Stimulated activated CD4-positive, alpha-beta T cell treated with anti-CD3 and anti-CD28 coated beads, TNF-alpha, amount 100 ng/mL, for 24 hours (primary cell): ENCODE data around the gene E2F1.
"Not testable (repeated sequence)": the region's sequence is repeated elsewhere in the genome, so short reads cannot be mapped to it uniquely, and the experiment has no call there.

Experiments used
- DNase-seq, 3 experiments: peaks; one replicate each; pipeline ENCODE4 v3.0.0-alpha.2; 2020; ENCODE audit warnings: low read depth in 3 of 3

The E2F1 gene

DNA sequence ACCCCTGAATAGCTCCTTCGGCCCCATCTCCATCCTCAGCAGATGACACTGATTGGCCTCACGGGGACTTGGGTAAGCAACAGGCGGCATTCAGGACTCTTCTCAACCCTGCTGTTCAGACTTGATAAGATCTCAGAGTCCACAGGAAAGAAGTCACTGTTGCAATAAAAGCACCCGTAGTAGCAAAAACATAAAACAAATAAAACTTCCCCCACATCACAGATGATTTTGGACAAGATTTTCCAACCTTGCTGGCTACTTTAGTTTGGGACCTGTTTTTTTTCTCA is 41.2 kb downstream of the E2F1 start:
- DNase-seq, result no peak

DNA sequence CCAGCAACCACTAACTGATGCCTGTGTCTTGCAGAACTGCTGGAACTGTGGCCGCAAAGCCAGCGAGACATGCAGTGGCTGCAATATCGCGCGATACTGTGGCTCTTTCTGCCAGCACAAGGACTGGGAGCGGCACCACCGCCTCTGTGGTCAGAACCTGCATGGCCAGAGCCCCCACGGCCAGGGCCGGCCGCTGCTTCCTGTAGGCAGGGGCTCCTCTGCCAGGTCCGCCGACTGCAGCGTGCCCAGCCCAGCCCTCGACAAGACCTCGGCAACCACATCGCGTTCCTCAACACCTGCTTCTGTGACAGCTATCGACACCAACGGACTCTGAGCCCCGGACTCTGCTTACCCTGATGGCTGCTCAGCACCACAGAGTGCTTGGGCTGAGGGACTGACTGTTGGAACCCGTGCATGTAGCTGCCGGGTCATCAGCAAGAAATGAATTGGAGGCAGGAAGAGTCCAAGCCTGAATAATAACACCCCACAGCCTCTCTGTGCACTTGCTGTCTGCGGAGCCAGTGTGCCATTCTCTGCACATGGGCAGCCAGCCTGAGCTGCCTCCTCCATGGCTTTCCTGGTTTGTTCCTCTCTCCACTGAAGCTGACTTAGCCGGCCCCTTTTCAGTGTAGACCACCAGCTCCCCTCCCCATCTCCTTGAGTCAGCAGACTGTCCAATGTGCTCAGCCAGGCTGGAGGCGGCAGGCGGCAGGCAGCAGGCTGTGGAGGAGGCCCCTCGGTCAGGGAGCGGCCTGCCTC is 41.7 kb downstream of the E2F1 start:
- DNase-seq, result no peak

DNA sequence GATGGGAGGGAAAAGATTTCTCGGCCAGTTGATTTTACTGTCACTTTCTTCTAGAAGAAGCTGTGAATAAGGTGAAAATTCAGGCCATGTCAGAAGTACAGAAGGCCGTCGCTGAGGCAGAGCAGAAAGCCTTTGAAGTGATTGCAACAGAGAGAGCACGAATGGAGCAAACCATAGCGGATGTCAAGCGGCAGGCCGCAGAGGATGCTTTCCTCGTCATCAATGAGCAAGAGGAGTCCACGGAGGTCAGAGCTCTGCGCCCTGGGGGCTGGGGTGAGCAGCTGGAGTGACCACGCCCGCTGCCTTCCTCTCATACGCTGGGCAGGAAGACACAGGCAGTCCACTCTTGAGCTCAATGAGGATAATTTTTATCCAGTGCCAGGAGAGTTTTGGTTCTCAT is 45.9 kb downstream of the E2F1 start:
- DNase-seq, result no peak

DNA sequence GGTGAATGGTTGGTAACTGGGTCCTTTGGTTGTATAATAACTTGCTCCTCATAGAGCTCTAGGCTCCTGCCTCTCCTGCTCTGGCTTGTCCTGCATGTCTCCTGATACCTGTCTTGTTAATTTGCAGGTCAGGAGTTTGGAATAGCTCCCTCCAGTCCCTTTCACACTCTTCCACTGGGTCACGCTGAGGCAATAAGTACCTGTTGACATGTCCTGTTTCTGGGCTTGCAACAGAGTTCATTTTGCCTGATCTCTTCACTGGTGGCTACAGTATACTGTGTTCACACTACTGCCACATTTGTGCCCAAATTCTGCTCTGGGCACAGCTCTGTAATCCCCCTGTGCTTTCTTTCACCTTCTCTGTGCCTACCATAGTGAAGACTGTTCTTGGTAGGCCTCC is 49.4 kb downstream of the E2F1 start:
- DNase-seq, result no peak

DNA sequence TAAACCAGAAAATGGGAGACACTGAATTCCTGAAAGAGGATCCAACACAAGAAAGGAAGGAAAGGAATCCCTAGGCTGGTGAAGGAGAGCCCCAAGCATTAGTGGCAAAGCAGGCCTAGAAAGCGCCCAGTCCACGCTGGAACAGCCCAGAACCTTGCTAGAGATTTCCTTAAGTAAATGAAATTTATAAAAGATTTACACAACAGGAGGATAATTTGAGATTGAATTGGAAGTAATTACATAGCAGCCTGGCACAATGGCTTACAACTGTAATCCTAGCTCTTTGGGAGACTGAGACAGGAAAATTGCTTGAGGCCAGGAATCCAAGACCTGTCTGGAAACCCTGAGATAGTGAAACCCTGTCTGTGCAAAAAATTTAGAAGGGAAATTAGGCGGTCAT is 50.8 kb downstream of the E2F1 start:
- DNase-seq, result no peak

DNA sequence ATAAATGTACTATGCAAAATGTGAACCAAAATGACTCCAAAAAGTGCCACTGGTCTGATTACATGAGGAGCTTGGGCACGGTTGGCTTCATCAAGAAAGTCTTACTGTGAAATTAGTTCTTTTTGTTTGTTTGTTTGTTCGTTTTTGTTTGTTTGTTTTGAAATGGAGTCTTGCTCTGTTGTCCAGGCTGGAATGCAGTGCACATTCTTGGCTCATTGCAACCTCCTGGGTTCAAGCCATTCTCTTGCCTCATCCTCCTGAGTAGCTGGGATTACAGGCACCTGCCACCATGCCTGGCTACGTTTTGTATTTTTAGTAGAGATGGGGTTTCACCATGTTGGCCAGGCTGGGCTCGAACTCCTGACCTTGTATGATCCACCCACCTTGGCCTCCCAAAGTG is 54.3 kb downstream of the E2F1 start:
- not testable (repeated sequence) for DNase-seq

DNA sequence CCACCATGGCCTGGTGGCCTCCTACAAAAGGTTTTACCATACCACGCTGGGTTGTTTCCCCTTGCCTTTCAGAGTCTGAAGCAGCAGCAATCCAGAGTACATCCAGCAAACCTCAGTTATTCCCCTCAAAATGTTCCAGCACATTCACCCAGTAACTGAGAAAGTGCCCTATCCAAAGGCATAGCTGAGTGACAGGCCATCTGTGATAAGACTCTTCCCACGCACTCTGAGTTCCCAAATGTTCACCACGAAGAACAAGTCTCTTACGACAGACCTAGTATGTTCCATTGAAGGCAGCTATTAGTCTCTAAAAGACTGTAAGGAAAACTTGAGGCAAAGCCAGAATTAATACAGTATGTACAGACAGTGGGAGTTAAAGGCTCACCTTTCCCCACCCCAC is 55.7 kb downstream of the E2F1 start:
- no peak for DNase-seq

DNA sequence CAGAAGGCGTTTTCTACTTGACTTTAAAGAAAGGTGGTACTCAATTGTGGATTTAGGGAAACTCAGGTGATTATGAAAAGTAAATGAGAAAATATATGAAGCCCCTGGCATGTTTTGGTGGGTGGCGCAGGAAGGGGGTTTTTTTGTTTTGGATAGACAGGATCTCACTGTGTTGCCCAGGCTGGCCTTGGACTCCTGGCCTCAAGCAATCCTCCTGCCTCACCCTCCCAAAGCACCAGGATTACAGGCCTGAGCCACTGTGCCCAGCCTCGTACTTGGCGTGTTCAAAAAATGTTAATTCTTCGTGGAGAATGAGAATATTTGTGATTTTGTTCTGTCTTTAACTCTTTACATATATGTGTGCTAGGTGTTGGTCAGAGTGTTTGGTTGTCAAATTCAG is 56.2 kb downstream of the E2F1 start:
- no peak for DNase-seq

DNA sequence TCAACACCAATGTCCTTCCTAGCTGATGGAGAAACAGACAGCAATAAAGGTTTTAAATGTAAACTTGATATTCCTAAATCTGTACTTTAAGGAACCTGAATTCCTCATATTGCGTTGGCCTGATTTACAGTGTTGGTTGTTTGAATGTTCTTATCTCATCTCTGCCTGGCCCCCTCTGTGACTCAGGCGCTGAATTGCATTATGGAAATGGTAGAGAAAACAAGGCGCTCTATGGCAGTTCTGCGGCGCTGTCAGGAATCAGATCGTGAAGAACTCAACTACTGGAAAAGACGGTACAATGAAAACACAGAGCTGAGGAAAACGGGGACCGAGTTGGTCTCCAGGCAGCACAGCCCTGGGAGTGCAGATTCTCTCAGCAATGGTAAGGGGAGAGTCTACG is 56.7 kb downstream of the E2F1 start:
- no peak for DNase-seq

DNA sequence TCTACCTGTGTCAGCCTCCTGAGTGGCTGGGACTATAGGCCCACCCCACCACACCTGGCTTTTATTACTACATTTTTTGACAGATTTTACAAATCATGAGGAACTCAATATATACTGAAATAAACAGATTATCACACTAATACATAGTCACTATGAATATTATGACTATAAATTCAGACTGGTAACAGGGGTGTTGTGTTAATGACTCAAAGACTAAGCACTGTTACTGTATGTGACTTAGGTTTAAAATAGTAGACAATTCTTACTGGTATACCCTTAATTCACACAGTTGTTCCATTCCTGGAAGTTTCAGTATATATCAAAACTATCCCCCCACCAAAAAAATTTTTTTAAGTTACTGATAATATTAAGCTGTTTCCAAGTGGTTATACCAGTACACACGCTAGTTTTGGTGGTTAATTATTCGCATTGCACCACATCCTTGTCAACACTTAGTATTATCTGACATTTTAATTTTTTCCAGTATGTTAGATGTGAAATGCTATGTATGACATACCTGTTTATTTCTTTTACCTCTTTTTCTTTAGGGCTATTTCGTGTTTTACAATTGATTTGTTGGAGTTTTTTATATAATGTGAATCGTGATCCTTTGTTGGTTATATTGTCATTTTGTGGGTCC is 58.5 kb downstream of the E2F1 start:
- no peak for DNase-seq

DNA sequence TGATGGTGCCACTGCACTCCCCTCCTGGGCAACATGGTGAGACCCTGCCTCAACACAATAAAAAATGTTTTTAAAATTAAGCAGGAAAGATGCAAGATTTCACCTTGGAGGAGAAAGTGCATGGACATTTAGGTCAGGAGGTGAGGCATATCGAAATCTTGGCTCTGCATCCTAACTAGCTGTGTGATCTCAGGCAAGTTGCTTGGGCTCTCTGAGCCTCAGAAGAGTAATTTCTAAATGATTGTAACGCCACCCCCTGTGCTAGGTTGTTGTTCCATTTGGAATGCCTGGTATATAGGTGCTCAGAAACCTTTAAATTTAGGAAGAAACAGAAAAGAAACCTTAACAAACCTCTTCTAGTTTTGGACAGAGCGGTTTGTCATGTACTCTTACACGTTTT is 60.0 kb downstream of the E2F1 start:
- no peak for DNase-seq
